Cardiac fibroblast (primary cell): ENCODE results near the gene PDE4D.

Experiments
- DNase-seq, 2 donors: peaks; one replicate each; pipeline versions ENCODE4 v3.0.0 to v3.0.0-alpha.2; 2010; ENCODE audit warnings: low read depth in 2 of 2
- H3K4me3 ChIP-seq, 2 donors: replicated peaks in 1 of 2; 1 replicate in 1 of 2; 2 replicates in 1 of 2; pipeline ENCODE4 v1.5.1; 2011; ENCODE audit warnings: low read depth in 2 of 2, low read length in 2 of 2, mild to moderate bottlenecking in 2 of 2, moderate library complexity in 1 of 2
- TF ChIP-seq, protein P1 (sequence below): IDR thresholded peaks from one replicate; pipeline ENCODE4 v1.5.1; 2011; ENCODE audit warnings: low read depth, mild to moderate bottlenecking, low read length, inconsistent platforms

Gene PDE4D

DNA sequence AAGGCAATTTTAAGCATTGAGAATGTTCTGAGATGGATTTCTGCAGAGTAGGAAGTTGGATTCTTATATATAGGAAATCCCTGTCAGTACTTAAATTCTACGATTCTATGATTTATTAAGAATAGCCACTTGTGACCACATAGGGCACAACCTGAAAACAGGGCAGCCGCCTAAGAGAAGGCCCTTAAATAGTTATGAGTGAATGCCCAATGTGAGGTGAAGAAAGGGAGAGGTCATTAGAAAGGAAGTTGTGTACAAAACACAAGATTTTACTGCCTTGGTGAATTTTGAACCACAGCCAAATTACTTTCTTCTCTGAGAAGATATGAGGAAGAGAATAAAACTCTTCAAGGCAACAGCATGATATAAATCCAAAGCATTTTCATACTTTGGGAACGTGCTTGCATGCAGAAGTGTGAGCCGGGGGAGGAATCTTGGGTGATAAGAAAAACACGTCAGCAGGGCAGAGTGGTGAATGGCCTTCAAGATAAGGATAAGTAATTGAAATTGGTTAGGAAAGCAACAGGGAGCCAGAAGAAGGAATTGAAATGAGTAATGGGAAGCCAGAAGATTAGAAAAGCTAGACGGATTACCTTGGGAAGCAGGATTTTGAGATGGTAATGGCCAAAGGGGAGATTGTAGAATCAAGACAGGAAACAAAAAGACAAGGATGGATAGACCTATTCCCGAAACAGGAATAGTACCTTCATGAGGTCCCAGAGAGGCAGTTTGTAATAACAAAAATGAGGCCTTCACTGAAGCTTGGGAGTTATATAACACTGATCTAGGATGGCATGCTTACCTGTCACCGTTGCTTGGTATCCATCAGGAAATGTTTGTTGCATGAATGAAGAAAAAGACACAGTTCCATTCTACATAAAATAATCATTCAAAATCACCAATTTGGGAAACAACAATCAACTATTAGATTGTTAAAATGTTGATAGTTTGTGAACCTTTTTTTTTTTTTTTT, 244.3 kb downstream of the PDE4D start:
- no peak overlapping the region for H3K4me3 ChIP-seq
- peak in 1 of 2 donors; percentile 88 for DNase-seq
- TF ChIP-seq, protein P1, sequence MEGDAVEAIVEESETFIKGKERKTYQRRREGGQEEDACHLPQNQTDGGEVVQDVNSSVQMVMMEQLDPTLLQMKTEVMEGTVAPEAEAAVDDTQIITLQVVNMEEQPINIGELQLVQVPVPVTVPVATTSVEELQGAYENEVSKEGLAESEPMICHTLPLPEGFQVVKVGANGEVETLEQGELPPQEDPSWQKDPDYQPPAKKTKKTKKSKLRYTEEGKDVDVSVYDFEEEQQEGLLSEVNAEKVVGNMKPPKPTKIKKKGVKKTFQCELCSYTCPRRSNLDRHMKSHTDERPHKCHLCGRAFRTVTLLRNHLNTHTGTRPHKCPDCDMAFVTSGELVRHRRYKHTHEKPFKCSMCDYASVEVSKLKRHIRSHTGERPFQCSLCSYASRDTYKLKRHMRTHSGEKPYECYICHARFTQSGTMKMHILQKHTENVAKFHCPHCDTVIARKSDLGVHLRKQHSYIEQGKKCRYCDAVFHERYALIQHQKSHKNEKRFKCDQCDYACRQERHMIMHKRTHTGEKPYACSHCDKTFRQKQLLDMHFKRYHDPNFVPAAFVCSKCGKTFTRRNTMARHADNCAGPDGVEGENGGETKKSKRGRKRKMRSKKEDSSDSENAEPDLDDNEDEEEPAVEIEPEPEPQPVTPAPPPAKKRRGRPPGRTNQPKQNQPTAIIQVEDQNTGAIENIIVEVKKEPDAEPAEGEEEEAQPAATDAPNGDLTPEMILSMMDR = no peak

DNA sequence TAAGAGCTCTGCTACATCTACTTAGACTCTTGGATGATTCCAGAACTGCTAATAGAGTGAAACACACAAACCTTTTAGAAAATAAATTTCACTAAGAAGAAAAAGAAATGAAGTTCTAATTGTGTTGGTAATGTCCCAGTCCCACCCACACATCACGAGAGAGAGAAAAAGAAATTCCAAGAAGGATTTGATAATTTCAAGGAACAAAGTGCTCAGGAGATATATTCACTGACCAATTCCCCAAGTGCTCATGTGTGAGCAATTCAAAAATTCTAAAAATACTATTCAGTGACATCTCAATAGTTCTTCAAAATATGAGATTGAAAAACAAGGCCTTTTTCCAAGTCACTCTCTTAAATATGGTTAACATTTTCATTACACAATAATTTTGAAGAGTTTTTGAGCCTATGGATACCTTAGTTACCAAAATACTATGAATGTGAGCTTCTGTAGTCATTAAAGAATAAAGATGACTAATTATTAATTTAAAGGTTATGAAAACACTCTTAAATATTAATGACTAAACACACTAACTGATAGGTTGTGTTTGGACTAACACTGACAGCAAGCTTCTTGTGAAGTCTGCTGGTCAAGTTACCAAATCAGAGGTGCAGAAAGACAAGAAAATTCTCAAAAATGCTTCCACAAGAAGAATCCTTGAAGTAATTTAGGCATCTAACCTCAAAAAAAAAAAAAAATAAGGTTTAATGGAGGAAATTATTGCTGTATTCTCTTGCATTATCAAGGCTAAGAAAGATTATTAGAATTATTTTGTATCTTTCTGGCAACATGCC, 245.3 kb downstream of the PDE4D start:
- no peak for DNase-seq
- TF ChIP-seq, protein P1 = no peak
- H3K4me3 ChIP-seq = no peak overlapping the region

DNA sequence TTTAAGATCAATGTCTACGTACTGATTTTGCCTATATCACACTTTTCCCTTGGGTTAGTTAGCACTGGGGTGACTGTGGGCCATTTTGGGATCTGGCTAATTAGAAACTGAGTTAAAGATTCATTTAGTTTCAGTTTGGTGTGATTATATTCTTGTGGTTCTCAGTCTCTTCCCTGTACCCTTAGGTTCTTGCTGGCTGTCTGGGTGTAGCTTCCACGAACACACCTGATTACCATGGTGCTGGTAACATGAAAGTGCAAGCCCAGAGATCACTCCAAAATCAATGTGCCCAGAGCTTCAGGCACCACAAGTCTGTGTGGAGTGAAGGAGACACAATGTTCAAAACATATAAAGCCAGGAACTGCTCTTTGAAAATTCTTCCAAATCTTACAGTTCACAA, 248.1 kb downstream of the PDE4D start:
- no peak overlapping the region for H3K4me3 ChIP-seq
- no peak for DNase-seq
- TF ChIP-seq, protein P1 = no peak

DNA sequence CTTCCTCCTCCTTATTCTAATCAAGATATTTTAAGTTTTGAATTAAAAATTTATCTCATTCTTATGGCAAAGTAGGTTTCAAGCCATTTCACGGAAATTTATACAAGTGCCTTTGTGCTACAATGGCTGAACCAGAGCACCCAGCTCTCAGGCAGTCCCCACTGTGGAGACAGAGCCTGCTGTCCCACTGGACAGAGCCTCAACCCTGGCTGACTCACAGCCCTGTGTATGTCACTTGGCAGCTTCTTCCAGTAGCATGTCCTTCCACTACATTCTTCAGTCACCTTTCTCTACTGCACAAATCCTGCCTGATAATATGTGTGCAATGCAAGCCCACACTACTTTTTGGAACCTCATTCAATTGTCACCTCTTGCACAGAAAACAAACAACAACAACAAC, 253.1 kb downstream of the PDE4D start:
- TF ChIP-seq, protein P1 = no peak
- DNase-seq = peak in 1 of 2 donors; percentile 28
- H3K4me3 ChIP-seq = no peak overlapping the region

DNA sequence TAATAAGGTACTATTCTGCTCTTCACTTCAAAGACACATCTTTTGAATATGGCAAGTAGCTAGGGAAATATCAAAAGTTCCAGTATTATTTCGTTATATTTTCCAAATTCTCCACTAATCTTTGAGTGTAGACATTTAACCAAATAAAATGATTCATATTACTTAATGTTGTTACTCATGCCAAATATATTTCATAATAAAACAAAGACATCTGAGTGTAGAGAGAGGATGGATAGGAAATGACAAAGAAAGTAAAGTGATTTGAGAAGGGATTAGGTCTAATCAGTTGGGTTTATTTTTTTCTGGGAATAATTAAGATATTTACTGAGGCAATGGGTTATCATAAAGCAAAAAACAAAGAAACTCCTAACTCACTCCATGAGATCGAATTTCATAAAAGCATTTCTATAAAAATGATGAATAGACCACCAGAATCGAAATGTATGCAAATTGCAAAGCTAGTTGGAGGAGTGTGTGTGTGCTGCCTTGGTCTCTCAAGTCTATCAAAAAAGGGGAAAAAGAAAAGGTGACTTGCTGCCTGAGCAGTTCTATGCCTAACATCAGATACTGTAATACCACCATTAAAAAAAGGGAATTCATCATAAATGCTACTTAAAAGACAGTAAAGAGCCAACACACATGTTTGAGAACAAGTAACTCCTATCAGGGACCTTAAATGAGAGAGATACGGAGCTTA, 255.5 kb downstream of the PDE4D start:
- no peak overlapping the region for H3K4me3 ChIP-seq
- TF ChIP-seq, protein P1 = no peak
- DNase-seq = peak in 1 of 2 donors; percentile 29

DNA sequence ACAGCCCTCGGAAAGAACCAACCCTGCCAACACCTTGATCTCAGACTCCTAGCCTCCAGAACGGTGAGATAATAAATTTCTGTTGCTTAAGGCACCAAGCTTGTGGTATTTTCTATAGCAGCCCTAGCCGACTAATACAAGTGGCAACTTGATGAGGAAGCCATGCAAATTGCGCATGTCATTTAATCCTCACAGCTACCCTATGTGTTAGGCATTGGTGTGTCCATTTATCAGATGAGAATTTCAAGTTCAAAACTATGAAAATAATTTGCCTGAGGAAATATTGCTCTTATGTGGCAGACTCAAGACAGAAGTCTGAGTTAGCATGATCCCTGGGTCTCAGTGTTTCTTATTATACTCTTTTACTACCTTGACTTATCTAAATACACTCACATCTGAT, 264.0 kb downstream of the PDE4D start:
- TF ChIP-seq, protein P1 = no peak
- no peak for DNase-seq
- no peak overlapping the region for H3K4me3 ChIP-seq
